ENCODE data around the gene ACKR4. TPM values are rescaled to one million over a fixed set of nuclear protein-coding genes. Genes with fewer than 3 reads are reported as not detected.
"Not testable (repeated sequence)": the region's sequence is repeated elsewhere in the genome, so short reads cannot be mapped to it uniquely, and the experiment has no call there.

Gene ACKR4
- total and polyA plus RNA-seq, 2 experiments from 2014 or later: 0.26 TPM; not detected in 1

DNA sequence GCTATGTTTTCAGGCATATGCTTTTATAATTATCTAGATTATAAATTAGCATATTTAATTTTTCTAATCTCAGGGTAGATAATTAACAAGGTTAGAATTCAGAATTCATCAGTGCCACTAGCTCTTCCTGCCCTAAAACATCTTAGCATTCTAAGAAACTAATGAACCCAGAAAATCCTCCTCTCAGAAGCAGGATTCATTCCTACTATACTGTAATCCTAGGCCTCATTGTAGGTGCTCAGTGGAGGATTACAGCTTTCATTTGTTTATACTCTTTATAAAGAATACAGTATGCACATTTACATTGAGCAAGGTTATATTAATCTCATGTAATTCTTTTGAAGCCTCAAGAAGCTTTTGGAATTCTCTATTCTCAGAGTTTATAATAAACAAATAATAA is 41.6 kb downstream of the ACKR4 start:
- no peaks in the 10 kb centered on the region for H4K20me1 ChIP-seq (replicated peaks; ENCODE audit: insufficient read depth)
- H3K9me2 ChIP-seq (ENCODE audit: insufficient read depth): no peaks in the 10 kb centered on the region
- Mint-ChIP-seq H3K4me3 (no peak overlapping the region), H3K36me3 (ENCODE audit: low read depth) (no peaks in the 10 kb centered on the region), H3K27me3 (ENCODE audit: insufficient read depth, low read depth, poor library complexity) (peaks cover 2% of the 10 kb centered on the region), H3K9me3 (no peaks in the 10 kb centered on the region), H3K4me1 (no peaks in the 10 kb centered on the region), H3K27ac (no peak overlapping the region)
- H3F3A ChIP-seq (replicated peaks; ENCODE audit: low read depth): no peaks in the 10 kb centered on the region
- H3K4me1 ChIP-seq (ENCODE audit: insufficient read depth): no peaks in the 10 kb centered on the region
- TF ChIP-seq NANOG (IDR thresholded peaks at IDR 0.05; ENCODE audit: borderline replicate concordance): no peak
- TF ChIP-seq JUNB (IDR thresholded peaks at IDR 0.05; ENCODE audit: unreplicated experiment): no peak
- TF ChIP-seq, protein P1, sequence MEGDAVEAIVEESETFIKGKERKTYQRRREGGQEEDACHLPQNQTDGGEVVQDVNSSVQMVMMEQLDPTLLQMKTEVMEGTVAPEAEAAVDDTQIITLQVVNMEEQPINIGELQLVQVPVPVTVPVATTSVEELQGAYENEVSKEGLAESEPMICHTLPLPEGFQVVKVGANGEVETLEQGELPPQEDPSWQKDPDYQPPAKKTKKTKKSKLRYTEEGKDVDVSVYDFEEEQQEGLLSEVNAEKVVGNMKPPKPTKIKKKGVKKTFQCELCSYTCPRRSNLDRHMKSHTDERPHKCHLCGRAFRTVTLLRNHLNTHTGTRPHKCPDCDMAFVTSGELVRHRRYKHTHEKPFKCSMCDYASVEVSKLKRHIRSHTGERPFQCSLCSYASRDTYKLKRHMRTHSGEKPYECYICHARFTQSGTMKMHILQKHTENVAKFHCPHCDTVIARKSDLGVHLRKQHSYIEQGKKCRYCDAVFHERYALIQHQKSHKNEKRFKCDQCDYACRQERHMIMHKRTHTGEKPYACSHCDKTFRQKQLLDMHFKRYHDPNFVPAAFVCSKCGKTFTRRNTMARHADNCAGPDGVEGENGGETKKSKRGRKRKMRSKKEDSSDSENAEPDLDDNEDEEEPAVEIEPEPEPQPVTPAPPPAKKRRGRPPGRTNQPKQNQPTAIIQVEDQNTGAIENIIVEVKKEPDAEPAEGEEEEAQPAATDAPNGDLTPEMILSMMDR (conservative IDR thresholded peaks at IDR 0.05; ENCODE audit: low read depth in 2 of 2): no peak
- no peak for TF ChIP-seq EZH2 (IDR thresholded peaks at IDR 0.05; ENCODE audit: low read depth, unreplicated experiment)
- TF ChIP-seq EZH2phosphoT487 (IDR thresholded peaks at IDR 0.05; ENCODE audit: unreplicated experiment): no peak
- no peak for TF ChIP-seq CREB1 (CRISPR knock-in tag; IDR thresholded peaks at IDR 0.05; ENCODE audit: low read depth)
- TF ChIP-seq ZNF114 (CRISPR knock-in tag; IDR thresholded peaks at IDR 0.05): no peak
- TF ChIP-seq ZNF331 (CRISPR knock-in tag; IDR thresholded peaks at IDR 0.05; ENCODE audit: low read depth): no peak
- TF ChIP-seq STAT1 (IDR thresholded peaks at IDR 0.05; ENCODE audit: unreplicated experiment): no peak
- no peak for DNase-seq (ENCODE audit: low spot score)
- no peaks in the 10 kb centered on the region for H3K36me3 ChIP-seq (ENCODE audit: insufficient read depth)
- H3K79me2 ChIP-seq (replicated peaks; ENCODE audit: insufficient read depth): no peaks in the 10 kb centered on the region
- no peaks in the 10 kb centered on the region for H3K27me3 ChIP-seq (ENCODE audit: insufficient read depth)
- H3K27ac ChIP-seq (ENCODE audit: low read depth): no peak overlapping the region
- no peak for ATAC-seq
- H3K4me3 ChIP-seq: no peak overlapping the region
- no peak overlapping the region for H2AFZ ChIP-seq
- no peak overlapping the region for H3K4me2 ChIP-seq

DNA sequence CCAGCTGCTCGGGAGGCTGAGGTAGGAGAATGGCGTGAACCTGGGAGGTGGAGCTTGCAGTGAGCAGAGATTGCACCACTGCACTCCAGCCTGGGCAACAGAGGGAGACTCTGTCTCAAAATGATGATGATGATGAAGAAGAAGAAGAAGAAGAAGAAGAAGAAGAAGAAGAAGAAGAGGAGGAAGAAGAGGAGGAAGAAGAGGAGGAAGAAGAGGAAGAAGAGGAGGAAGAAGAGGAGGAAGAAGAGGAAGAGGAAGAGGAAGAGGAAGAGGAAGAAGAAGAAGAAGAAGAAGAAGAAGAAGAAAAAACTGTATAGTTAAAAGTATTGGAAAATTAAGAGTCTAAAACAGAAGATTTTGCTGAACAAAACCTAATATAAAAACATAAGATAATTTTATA is 44.4 kb downstream of the ACKR4 start:
- H3K27me3 ChIP-seq (ENCODE audit: insufficient read depth); H3K9me2 ChIP-seq (ENCODE audit: insufficient read depth); H3F3A ChIP-seq (replicated peaks; ENCODE audit: low read depth); H3K4me1 ChIP-seq (ENCODE audit: insufficient read depth); DNase-seq (ENCODE audit: low spot score); H4K20me1 ChIP-seq (replicated peaks; ENCODE audit: insufficient read depth); H3K27me3 Mint-ChIP-seq (ENCODE audit: insufficient read depth, low read depth, poor library complexity); ATAC-seq; H2AFZ ChIP-seq; H3K4me3 ChIP-seq; H3K4me3 Mint-ChIP-seq; H3K36me3 Mint-ChIP-seq (ENCODE audit: low read depth); H3K79me2 ChIP-seq (replicated peaks; ENCODE audit: insufficient read depth); H3K4me1 Mint-ChIP-seq; H3K36me3 ChIP-seq (ENCODE audit: insufficient read depth); H3K4me2 ChIP-seq; H3K27ac ChIP-seq (ENCODE audit: low read depth); H3K27ac Mint-ChIP-seq; H3K9me3 Mint-ChIP-seq: not testable (repeated sequence)

DNA sequence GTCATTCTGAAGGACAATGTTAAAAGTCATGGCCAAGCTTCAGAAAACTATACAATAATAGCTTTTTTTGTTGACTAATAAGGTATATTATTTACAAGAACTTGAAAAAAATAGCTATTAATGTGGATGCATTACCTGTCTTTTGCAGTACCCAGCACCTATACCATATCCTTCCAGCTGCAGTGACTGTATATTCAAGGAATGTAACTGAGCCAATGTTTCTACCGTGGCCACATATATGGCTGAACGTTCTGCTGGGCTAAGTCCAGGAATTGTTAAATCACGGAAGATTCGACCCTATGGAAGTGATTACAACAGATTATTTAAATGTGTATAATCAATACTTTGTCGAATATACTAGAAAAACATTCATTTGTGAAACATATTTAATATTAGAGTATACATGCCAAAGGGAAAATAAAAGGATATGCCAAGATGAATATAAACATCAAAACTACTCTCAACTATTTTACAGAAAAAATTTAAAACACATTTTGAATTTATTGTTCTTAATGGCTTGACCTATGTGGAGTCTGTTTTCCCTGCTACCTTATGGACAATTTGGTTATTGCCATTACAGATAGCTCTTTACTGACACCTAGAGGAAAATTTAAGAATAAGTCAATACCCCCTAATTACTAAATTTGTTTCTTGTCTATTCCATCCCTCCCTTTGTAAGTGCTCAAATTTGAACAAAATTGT is 44.9 kb downstream of the ACKR4 start:
- H3K9me3 Mint-ChIP-seq: no peaks in the 10 kb centered on the region
- TF ChIP-seq, protein P1 (conservative IDR thresholded peaks at IDR 0.05; ENCODE audit: low read depth in 2 of 2): peak; percentile 63 to 80
- no peak for TF ChIP-seq EZH2 (IDR thresholded peaks at IDR 0.05; ENCODE audit: low read depth, unreplicated experiment)
- no peaks in the 10 kb centered on the region for H3K36me3 ChIP-seq (ENCODE audit: insufficient read depth)
- H3K27me3 ChIP-seq (ENCODE audit: insufficient read depth): no peaks in the 10 kb centered on the region
- no peaks in the 10 kb centered on the region for H3K4me1 ChIP-seq (ENCODE audit: insufficient read depth)
- no peaks in the 10 kb centered on the region for H4K20me1 ChIP-seq (replicated peaks; ENCODE audit: insufficient read depth)
- H3K27me3 Mint-ChIP-seq (ENCODE audit: insufficient read depth, low read depth, poor library complexity): peaks cover 2% of the 10 kb centered on the region
- H3K27ac Mint-ChIP-seq: no peak overlapping the region
- H3K4me3 Mint-ChIP-seq: no peak overlapping the region
- DNase-seq (ENCODE audit: low spot score) (peak; percentile 73), ATAC-seq (peak; percentile 25; the same call in 1 of the 3 replicates)
- H2AFZ ChIP-seq: no peak overlapping the region
- no peaks in the 10 kb centered on the region for H3K79me2 ChIP-seq (replicated peaks; ENCODE audit: insufficient read depth)
- H3K4me3 ChIP-seq: no peak overlapping the region
- no peak overlapping the region for H3K27ac ChIP-seq (ENCODE audit: low read depth)
- no peaks in the 10 kb centered on the region for H3K4me1 Mint-ChIP-seq
- H3F3A ChIP-seq (replicated peaks; ENCODE audit: low read depth): no peaks in the 10 kb centered on the region
- no peak overlapping the region for H3K4me2 ChIP-seq
- no peaks in the 10 kb centered on the region for H3K36me3 Mint-ChIP-seq (ENCODE audit: low read depth)
- no peaks in the 10 kb centered on the region for H3K9me2 ChIP-seq (ENCODE audit: insufficient read depth)
